Ectodermal cell (in vitro differentiated cells): ENCODE results near the gene NXF1.
"Not testable (repeated sequence)": the region's sequence is repeated elsewhere in the genome, so short reads cannot be mapped to it uniquely, and the experiment has no call there.

ENCODE experiments used
- H3K27ac ChIP-seq: 2 replicates; pipeline ENCODE4 v1.7.0; 2013; ENCODE audit warnings: mild to moderate bottlenecking, low read depth, low read length; ENCODE audit not compliant: insufficient read depth, poor library complexity, severe bottlenecking
- H3K27me3 ChIP-seq: 2 replicates; pipeline ENCODE4 v1.7.0; 2013; ENCODE audit warnings: mild to moderate bottlenecking, low read length; ENCODE audit not compliant: insufficient read depth, control insufficient read depth, poor library complexity, severe bottlenecking
- H3K36me3 ChIP-seq: one replicate; pipeline ENCODE4 v1.7.0; 2013; ENCODE audit warnings: low read length; ENCODE audit not compliant: control insufficient read depth, insufficient read depth
- H3K4me1 ChIP-seq: one replicate; pipeline ENCODE4 v1.7.0; 2013; ENCODE audit warnings: low read length; ENCODE audit not compliant: control insufficient read depth, insufficient read depth
- H3K4me3 ChIP-seq: 2 replicates; pipeline ENCODE4 v1.7.0; 2013; ENCODE audit warnings: low read depth, low read length, control low read depth; ENCODE audit not compliant: insufficient read depth
- H3K9me3 ChIP-seq: 2 replicates; pipeline ENCODE4 v1.7.0; 2013; ENCODE audit warnings: mild to moderate bottlenecking, low read length, moderate library complexity; ENCODE audit not compliant: control insufficient read depth
- WGBS, 2 experiments: methylation state at CpG; one replicate each; pipeline ENCODE4 v1.1.7; 2013; ENCODE audit warnings: missing lambda C conversion rate in 2 of 2; 5-methylcytosine and 5-hydroxymethylcytosine counted together

The NXF1 gene

GRCh38 chr11:62757846-62758788, 47.1 kb downstream of the NXF1 start:
- H3K27me3 ChIP-seq: no peaks in the 10 kb centered on the region
- no peaks in the 10 kb centered on the region for H3K36me3 ChIP-seq
- no peak overlapping the region for H3K4me3 ChIP-seq
- peaks cover 9% of the 10 kb centered on the region for H3K4me1 ChIP-seq
- no peak overlapping the region for H3K27ac ChIP-seq
- WGBS, 2 experiments: 57 to 58% methylated on average over 7 to 8 of the region's 9 CpGs
- H3K9me3 ChIP-seq: no peaks in the 10 kb centered on the region

DNA sequence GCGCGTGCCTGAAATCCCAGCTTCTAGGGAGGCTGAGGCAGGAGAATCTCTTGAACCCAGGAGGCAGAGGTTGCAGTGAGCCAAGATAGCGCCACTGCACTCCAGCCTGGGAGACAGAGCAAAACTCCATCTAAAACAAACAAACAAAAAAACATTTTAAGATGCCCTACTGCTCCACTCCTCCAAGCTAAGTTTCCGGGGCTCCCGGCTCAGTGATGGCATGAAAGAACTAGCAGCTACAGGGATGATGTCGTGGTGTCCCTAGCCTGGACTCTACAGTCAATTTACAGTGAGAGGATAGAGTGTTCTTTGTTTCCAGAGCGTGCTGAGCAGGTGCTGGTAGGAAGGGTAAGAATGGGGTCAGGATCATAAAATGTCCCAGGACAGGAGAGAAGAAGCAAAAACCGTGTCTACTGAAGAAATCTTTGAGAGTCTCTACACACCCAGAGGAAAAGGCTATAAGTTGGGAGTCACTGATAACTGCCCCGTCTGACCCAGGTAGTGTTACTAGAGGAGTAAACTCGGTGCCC, 50.1 kb downstream of the NXF1 start:
- Histone ChIP-seq H3K4me1 (peaks cover 6% of the 10 kb centered on the region), H3K27ac (no peak overlapping the region), H3K27me3 (no peaks in the 10 kb centered on the region), H3K36me3 (peaks cover 6% of the 10 kb centered on the region), H3K4me3 (no peak overlapping the region), H3K9me3 (no peaks in the 10 kb centered on the region)
- WGBS, 2 experiments: 92 to 93% methylated on average over 10 of the region's 10 CpGs

GRCh38 chr11:62753736-62754603, 51.3 kb downstream of the NXF1 start, which contains the start of gene ZBTB3:
Gene ZBTB3 (minus strand): TSS chr11:62754160. CDS start chr11:62753664, 496 bp downstream.
- peaks cover 6% of the 10 kb centered on the region for H3K4me1 ChIP-seq
- peaks cover 6% of the 10 kb centered on the region for H3K36me3 ChIP-seq
- 1% methylated on average over 47 of the region's 47 CpGs for WGBS, 2 experiments

GRCh38 chr11:62752994-62753735, 52.1 kb downstream of the NXF1 start:
- Histone ChIP-seq H3K4me1 (peaks cover 6% of the 10 kb centered on the region), H3K9me3 (no peaks in the 10 kb centered on the region), H3K36me3 (peaks cover 6% of the 10 kb centered on the region), H3K27me3 (no peaks in the 10 kb centered on the region), H3K4me3 (peak overlapping the region; percentile 92), H3K27ac (peak overlapping the region; percentile 16)
- WGBS, 2 experiments: 90% methylated on average over 15 of the region's 15 CpGs

More at GRCh38 chr11:62753736-62754603, 51.3 kb downstream of the NXF1 start, which contains the start of gene ZBTB3:
- Histone ChIP-seq H3K9me3 (no peaks in the 10 kb centered on the region), H3K27me3 (no peaks in the 10 kb centered on the region), H3K27ac (peak within 1 kb of the TSS; percentile 55), H3K4me3 (peak within 1 kb of the TSS; percentile 92)

GRCh38 chr11:62752177-62752785, 53.0 kb downstream of the NXF1 start:
- 94 to 97% methylated on average over 14 of the region's 14 CpGs for WGBS, 2 experiments
- Histone ChIP-seq H3K4me3 (no peak overlapping the region), H3K4me1 (peaks cover 6% of the 10 kb centered on the region), H3K27ac (no peak overlapping the region), H3K36me3 (peaks cover 6% of the 10 kb centered on the region), H3K9me3 (no peaks in the 10 kb centered on the region), H3K27me3 (no peaks in the 10 kb centered on the region)

GRCh38 chr11:62749931-62750330, 55.3 kb downstream of the NXF1 start:
- not testable (repeated sequence) for H3K36me3 ChIP-seq, H3K4me3 ChIP-seq, H3K27me3 ChIP-seq, H3K9me3 ChIP-seq, H3K4me1 ChIP-seq, H3K27ac ChIP-seq
- 93 to 94% methylated on average over 5 of the region's 5 CpGs for WGBS, 2 experiments

DNA sequence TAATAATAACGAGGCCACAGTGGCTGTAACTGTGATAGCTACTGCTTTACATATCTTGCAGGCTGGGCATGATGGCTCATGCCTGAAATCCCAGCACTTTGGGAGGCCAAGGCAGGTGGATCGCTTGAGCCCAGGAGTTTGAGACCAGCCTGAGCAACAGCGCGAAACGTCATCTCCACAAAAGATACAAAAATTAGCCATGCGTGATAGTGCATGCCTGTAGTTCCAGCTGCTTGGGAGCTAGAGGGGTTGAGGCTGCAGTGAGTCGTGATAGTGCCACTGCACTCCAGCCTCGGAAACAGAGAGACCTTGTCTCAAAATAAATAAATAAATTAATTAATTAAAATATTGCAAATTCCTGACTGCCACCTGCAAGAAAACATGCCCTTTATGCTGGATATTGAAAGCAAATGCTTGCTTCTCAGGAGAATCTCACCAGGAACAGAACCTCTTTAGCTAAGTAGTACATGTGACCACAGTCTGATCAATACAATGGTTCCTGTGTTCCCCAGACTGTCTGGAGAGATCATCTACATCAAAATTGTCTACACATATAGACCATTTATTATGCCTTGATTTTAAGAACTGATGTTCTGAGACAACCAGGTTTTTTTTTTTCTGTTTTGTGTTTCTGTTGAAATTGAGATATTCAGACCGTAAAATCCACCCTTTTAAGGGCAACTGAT, 57.6 kb downstream of the NXF1 start:
- Histone ChIP-seq H3K27ac (no peak overlapping the region), H3K27me3 (no peaks in the 10 kb centered on the region), H3K36me3 (peaks cover 5% of the 10 kb centered on the region), H3K4me3 (no peak overlapping the region), H3K4me1 (no peaks in the 10 kb centered on the region), H3K9me3 (no peaks in the 10 kb centered on the region)
- 92 to 93% methylated on average over 7 to 9 of the region's 9 CpGs for WGBS, 2 experiments
